HG02852 (cell line): ENCODE results near the gene PRC1.

Experiments used
- ATAC-seq: cut with Tn5 transposase; IDR thresholded peaks from one replicate; pipeline ENCODE4 v1.9.1; 2021; ENCODE audit warnings: mild to moderate bottlenecking, moderate library complexity; ENCODE audit not compliant: unreplicated experiment

PRC1 gene

GRCh38 chr15:90956274-90957030 lies 37.9 kb downstream of the PRC1 start:
- ATAC-seq, result no peak

GRCh38 chr15:90955624-90956273 lies 38.6 kb downstream of the PRC1 start:
- no peak for ATAC-seq

- peak; percentile 92 for ATAC-seq
Measured at GRCh38 chr15:90954712-90955623, 39.4 kb downstream of the PRC1 start, which contains the start of gene RCCD1. TSS of gene RCCD1 (plus strand) at chr15:90954884. CDS start at chr15:90956735, 1,851 bp downstream.

GRCh38 chr15:90953947-90954711 lies 40.2 kb downstream of the PRC1 start:
- no peak for ATAC-seq

- no peak for ATAC-seq
Measured at GRCh38 chr15:90952901-90953677, 41.2 kb downstream of the PRC1 start.

GRCh38 chr15:90950676-90951075 lies 43.7 kb downstream of the PRC1 start:
- no peak for ATAC-seq

GRCh38 chr15:90949979-90950675 lies 44.2 kb downstream of the PRC1 start:
- ATAC-seq, result no peak

GRCh38 chr15:90948506-90948905 lies 45.8 kb downstream of the PRC1 start:
- no peak for ATAC-seq

- no peak for ATAC-seq
Measured at GRCh38 chr15:90947577-90948357, 46.6 kb downstream of the PRC1 start.

GRCh38 chr15:90946941-90947576 lies 47.3 kb downstream of the PRC1 start:
- ATAC-seq, result no peak

- no peak for ATAC-seq
Measured at GRCh38 chr15:90946538-90946937, 47.8 kb downstream of the PRC1 start.

GRCh38 chr15:90945091-90945490 lies 49.2 kb downstream of the PRC1 start:
- no peak for ATAC-seq

GRCh38 chr15:90942354-90943120 lies 51.8 kb downstream of the PRC1 start:
- ATAC-seq, result no peak

- no peak for ATAC-seq
Measured at GRCh38 chr15:90941038-90941437, 53.3 kb downstream of the PRC1 start.

- no peak for ATAC-seq
Measured at GRCh38 chr15:90939756-90940155, 54.6 kb downstream of the PRC1 start.

- no peak for ATAC-seq
Measured at GRCh38 chr15:90938261-90938660, 56.1 kb downstream of the PRC1 start.

GRCh38 chr15:90936823-90937222 lies 57.5 kb downstream of the PRC1 start:
- ATAC-seq, result no peak
